ENCODE measurements around the gene FAM78B.

DNA sequence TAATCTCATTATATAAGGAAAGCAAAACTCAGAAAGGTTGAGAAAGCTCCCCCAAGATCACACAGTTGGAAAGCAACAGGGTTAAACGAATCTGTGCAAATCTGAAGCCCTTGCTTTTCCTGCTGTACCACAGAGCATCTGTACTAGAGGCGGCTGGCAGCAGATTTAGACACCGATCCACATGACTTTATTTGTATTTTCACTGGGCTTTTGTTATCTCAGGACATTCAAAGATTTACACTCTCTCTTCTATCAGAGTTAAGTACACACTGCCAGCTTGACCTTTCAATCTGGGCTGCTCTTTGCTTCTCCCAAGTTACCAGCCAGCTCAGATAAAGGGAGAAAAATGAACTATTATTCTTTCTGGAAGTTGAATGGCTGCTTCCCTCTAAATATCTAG, 146.6 kb downstream of the FAM78B start:
- TF ChIP-seq, protein P1, sequence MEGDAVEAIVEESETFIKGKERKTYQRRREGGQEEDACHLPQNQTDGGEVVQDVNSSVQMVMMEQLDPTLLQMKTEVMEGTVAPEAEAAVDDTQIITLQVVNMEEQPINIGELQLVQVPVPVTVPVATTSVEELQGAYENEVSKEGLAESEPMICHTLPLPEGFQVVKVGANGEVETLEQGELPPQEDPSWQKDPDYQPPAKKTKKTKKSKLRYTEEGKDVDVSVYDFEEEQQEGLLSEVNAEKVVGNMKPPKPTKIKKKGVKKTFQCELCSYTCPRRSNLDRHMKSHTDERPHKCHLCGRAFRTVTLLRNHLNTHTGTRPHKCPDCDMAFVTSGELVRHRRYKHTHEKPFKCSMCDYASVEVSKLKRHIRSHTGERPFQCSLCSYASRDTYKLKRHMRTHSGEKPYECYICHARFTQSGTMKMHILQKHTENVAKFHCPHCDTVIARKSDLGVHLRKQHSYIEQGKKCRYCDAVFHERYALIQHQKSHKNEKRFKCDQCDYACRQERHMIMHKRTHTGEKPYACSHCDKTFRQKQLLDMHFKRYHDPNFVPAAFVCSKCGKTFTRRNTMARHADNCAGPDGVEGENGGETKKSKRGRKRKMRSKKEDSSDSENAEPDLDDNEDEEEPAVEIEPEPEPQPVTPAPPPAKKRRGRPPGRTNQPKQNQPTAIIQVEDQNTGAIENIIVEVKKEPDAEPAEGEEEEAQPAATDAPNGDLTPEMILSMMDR (IDR thresholded peaks at IDR 0.05) = no peak
- no peak for TF ChIP-seq POLR2A (IDR thresholded peaks at IDR 0.05)

All from heart left ventricle (tissue), 13 donors.